HepG2 (cell line): Measurements from ENCODE around the gene ADORA3. TPM values are rescaled to one million over a fixed set of nuclear protein-coding genes. Genes with fewer than 3 reads are reported as not detected.

Source experiments
- ARID2 ChIP-seq: sonication (generic); formaldehyde crosslinking; IDR thresholded peaks from 2 replicates; pipeline ENCODE4 v1.8.1; 2022; ENCODE audit warnings: mild to moderate bottlenecking, missing genetic modification reagents, borderline replicate concordance
- FOXP1 ChIP-seq, 2 experiments: fragments of 450-650 bp in 1 of 2; IDR thresholded peaks; 2 replicates each; pipeline ENCODE4 v1.6.1; 2017 to 2018; ENCODE audit warnings: antibody characterized with exemption in 1 of 2
- KDM6A ChIP-seq: IDR thresholded peaks from 2 replicates; pipeline ENCODE4 v1.6.1; 2016; ENCODE audit warnings: low read depth
- POLR2A ChIP-seq, 2 experiments: IDR thresholded peaks; 2 replicates each; pipeline ENCODE4 v1.6.1; 2011; ENCODE audit warnings: low read depth in 2 of 2, low read length in 2 of 2, mild to moderate bottlenecking in 1 of 2, moderate library complexity in 1 of 2; ENCODE audit not compliant: insufficient read depth in 1 of 2
- RELA ChIP-seq: sonication (generic); formaldehyde crosslinking; IDR thresholded peaks from 2 replicates; pipeline ENCODE4 v1.4.0; 2020; ENCODE audit warnings: missing genetic modification reagents
- RNF2 ChIP-seq: fragments of 450-650 bp; conservative IDR thresholded peaks from 2 replicates; pipeline ENCODE4 v1.6.1; 2016; ENCODE audit warnings: low read depth
- SIN3B ChIP-seq: fragments of 150-350 bp; IDR thresholded peaks from 2 replicates; pipeline ENCODE4 v1.6.1; 2014; ENCODE audit warnings: low read length
- ZNF142 ChIP-seq: sonication (generic); formaldehyde crosslinking; IDR thresholded peaks from 2 replicates; pipeline ENCODE4 v1.4.0; 2020; ENCODE audit warnings: missing genetic modification reagents
- ZNF550 ChIP-seq: sonication (generic); formaldehyde crosslinking; IDR thresholded peaks from 2 replicates; pipeline ENCODE4 v1.4.0; 2020; ENCODE audit warnings: mild to moderate bottlenecking, missing genetic modification reagents, borderline replicate concordance
- ZNF775 ChIP-seq: sonication (generic); formaldehyde crosslinking; IDR thresholded peaks from 2 replicates; pipeline ENCODE4 v1.4.0; 2020; ENCODE audit warnings: missing genetic modification reagents, mild to moderate bottlenecking, moderate library complexity, borderline replicate concordance
- polyA plus RNA-seq, 8 experiments: library from polyadenylated mRNA; depleted of rRNA in 3 of 8; stranded (reverse) in 7 of 8; unstranded in 1 of 8; fragments of >200 nt; fragmentation: Illumina TruSeq in 4 of 8; extraction: Trizol in 4 of 8; gene quantifications; 2 replicates each; pipeline versions ENCODE4 v1.2.1 to v1.2.3, GENCODE V29; 2011 to 2016; ENCODE audit warnings: low read depth in 4 of 8, missing spikeins in 1 of 8, mixed read lengths in 1 of 8; ENCODE audit not compliant: insufficient read depth in 1 of 8
- total RNA-seq, 5 experiments: library from RNA; depleted of rRNA; stranded (reverse); fragments of >200 nt; fragmentation: Illumina TruSeq; extraction: Trizol; gene quantifications; 2 replicates each; pipeline ENCODE4 v1.2.3, GENCODE V29; 2016; ENCODE audit warnings: low read depth in 1 of 5
- TF ChIP-seq, protein P1 (sequence below): sonication (generic); formaldehyde crosslinking; IDR thresholded peaks from 2 replicates; pipeline ENCODE4 v1.5.0; 2020; ENCODE audit warnings: missing genetic modification reagents
- TF ChIP-seq, protein P2 (sequence below): sonication (generic); formaldehyde crosslinking; IDR thresholded peaks from 2 replicates; pipeline ENCODE4 v1.4.0; 2020; ENCODE audit warnings: mild to moderate bottlenecking, missing genetic modification reagents
- TF ChIP-seq, protein P3 (sequence below): sonication (generic); formaldehyde crosslinking; IDR thresholded peaks from 2 replicates; pipeline ENCODE4 v1.5.0; 2020; ENCODE audit warnings: missing genetic modification reagents

ADORA3 gene
- total and polyA plus RNA-seq, 2 of the 13 experiments (the other 11 are each of a cell fraction or from before 2014, with no cell fraction given) = not detected

DNA sequence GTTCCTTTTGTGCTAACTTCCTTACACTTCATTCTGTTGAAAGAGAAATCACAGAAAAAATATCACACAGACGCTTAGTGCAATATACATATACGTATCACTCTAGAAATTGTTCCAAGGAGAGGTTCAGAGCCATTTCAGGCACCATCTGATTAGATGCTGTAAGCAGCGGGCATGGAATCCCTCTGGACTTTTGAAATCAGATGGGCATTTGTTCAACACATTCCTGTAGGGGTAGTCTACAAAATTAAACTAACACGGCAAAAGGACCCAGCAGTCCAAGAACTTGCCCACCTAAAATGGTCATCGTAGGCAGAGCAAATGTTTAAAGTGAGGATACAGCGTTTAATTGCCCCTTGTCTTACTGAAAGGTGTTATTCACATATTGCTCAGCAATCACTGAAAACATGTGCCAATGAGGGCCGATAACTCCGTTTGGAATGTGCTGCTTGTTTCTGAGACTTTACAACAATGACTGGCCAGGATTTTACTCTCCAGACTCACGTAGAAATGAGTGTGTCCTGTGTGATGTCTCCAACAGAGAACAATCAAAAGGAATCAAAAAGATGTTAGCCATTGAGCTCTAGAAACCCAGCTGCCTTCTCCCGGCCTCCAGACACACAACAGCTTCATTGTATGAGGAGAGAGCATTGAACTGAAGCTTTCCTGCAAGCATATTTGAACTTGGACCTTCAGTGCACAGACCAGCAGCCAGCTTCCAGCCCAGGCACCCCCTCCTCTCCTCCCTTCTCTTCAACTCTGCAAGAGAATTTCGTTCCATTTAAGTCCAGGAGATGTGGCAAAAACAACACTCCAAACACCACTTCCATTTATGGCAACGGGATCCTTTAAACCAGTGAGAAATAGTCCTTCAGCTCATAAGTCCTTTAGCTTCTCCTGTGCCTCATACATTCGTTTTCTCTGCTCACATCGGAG, 32.1 kb upstream of the ADORA3 start (continued):
- TF ChIP-seq, protein P1, sequence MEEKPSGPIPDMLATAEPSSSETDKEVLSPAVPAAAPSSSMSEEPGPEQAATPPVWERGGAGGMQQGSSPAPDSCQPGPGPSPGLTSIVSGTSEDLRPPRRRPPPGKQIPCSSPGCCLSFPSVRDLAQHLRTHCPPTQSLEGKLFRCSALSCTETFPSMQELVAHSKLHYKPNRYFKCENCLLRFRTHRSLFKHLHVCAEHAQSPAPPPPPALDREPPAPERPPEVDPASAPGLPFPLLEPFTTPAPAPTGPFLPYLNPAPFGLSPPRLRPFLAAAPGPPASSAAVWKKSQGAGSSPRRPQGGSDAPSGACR (CRISPR knock-in tag) = no peak
- TF ChIP-seq, protein P2, sequence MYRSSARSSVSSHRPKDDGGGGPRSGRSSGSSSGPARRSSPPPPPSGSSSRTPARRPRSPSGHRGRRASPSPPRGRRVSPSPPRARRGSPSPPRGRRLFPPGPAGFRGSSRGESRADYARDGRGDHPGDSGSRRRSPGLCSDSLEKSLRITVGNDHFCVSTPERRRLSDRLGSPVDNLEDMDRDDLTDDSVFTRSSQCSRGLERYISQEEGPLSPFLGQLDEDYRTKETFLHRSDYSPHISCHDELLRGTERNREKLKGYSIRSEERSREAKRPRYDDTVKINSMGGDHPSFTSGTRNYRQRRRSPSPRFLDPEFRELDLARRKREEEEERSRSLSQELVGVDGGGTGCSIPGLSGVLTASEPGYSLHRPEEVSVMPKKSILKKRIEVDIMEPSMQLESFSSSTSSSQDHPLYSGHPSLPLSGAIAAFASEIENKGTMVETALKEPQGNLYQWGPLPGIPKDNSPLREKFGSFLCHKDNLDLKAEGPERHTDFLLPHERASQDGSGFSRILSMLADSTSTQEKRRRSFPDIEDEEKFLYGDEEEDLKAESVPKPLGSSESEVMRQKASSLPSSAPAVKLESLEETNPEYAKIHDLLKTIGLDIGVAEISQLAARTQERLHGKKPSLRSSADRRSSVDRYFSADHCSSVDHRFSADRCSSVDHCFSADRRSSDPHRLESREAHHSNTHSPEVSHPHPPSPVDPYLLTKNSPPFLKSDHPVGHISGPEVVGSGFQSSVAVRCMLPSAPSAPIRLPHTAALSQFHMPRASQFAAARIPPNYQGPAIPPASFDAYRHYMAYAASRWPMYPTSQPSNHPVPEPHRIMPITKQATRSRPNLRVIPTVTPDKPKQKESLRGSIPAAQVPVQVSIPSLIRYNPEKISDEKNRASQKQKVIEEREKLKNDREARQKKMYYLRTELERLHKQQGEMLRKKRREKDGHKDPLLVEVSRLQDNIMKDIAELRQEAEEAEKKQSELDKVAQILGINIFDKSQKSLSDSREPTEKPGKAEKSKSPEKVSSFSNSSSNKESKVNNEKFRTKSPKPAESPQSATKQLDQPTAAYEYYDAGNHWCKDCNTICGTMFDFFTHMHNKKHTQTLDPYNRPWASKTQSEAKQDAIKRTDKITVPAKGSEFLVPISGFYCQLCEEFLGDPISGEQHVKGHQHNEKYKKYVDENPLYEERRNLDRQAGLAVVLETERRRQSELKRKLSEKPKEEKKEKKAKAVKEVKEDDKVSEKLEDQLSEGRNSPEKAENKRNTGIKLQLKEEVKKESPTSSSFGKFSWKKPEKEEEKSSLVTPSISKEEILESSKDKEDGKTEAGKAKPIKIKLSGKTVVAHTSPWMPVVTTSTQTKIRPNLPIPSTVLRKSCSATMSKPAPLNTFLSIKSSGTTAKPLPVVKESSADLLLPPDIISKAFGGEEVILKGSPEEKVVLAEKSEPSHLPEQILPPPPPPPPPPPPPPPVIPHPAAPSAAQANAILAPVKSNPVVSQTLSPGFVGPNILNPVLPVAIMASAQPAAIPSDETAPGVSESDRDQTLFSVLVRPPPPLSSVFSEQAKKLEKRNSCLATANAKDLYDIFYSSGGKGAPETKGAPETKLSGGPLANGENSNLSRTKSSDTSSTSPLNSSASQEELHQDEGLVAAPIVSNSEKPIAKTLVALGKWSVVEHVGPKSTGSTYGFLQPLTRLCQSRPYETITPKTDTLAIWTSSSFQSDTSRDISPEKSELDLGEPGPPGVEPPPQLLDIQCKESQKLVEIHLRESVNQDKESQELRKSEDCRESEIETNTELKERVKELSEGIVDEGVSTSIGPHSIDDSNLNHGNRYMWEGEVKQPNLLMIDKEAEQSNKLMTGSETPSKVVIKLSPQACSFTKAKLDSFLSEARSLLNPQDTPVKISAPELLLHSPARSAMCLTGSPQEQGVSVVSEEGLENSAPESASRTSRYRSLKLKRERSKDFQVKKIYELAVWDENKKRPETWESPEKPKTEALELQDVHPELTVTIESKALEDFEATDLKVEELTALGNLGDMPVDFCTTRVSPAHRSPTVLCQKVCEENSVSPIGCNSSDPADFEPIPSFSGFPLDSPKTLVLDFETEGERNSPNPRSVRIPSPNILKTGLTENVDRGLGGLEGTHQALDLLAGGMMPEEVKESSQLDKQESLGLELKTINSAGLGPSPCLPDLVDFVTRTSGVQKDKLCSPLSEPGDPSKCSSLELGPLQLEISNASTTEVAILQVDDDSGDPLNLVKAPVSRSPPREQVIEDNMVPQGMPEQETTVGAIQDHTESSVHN (CRISPR knock-in tag) = no peak
- TF ChIP-seq FOXP1 (IDR thresholded peaks at IDR 0.05) (no peak), FOXP1 (CRISPR knock-in tag; IDR thresholded peaks at IDR 0.05) (peak; percentile 51; the same call in 1 of the 2 replicates), RNF2 (no peak), ZNF142 (CRISPR knock-in tag) (no peak), ARID2 (CRISPR knock-in tag) (no peak), KDM6A (CRISPR knock-in tag) (peak; percentile 47; the same call in 1 of the 2 replicates), SIN3B (no peak), POLR2A (IDR thresholded peaks at IDR 0.05; ENCODE audit: insufficient read depth in 1 of 2, low read depth in 2 of 2, low read length in 2 of 2) (peak in 1 of 2 experiments; percentile 81; a peak in 2 of 4 replicates), ZNF775 (no peak), ZNF550 (CRISPR knock-in tag) (no peak), RELA (CRISPR knock-in tag) (no peak)
- TF ChIP-seq, protein P3, sequence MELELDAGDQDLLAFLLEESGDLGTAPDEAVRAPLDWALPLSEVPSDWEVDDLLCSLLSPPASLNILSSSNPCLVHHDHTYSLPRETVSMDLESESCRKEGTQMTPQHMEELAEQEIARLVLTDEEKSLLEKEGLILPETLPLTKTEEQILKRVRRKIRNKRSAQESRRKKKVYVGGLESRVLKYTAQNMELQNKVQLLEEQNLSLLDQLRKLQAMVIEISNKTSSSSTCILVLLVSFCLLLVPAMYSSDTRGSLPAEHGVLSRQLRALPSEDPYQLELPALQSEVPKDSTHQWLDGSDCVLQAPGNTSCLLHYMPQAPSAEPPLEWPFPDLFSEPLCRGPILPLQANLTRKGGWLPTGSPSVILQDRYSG (CRISPR knock-in tag) = no peak
